HG03060 (cell line): ENCODE data around the gene SEPTIN3.

Experiments
- ATAC-seq: cut with Tn5 transposase; IDR thresholded peaks from one replicate; pipeline ENCODE4 v1.9.1; 2021; ENCODE audit warnings: low read depth, moderate number of reproducible peaks; ENCODE audit not compliant: unreplicated experiment

Gene SEPTIN3, protein sequence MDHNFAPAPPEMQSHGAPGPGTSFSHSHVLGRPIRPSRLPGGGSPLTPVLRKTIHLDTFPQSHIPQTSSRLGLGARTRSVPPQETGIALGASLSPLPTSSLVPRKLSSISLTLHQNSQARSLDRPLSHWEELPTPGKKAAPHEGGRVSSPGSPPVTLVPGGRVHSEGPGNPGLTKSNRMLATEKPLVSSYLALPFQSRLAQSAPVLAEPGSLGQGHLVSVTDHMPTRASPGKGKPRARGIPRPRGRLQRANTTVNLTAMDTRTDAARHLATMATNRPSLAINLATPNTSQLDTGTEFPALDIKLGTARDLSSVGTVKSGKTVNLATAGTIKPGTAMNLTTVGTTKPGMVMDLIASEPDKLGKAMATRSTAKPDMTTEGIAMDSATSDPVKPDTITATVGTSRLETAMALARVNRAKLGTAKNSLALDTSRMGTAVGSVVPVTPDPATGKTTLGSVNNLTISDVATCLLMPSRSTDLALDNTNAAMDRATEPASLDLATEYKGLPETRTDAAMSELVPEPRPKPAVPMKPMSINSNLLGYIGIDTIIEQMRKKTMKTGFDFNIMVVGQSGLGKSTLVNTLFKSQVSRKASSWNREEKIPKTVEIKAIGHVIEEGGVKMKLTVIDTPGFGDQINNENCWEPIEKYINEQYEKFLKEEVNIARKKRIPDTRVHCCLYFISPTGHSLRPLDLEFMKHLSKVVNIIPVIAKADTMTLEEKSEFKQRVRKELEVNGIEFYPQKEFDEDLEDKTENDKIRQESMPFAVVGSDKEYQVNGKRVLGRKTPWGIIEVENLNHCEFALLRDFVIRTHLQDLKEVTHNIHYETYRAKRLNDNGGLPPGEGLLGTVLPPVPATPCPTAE

GRCh38 chr22:41969110-41969646 is at the start of gene SEPTIN3:
SEPTIN3 (plus strand) TSS chr22:41969443; CDS start chr22:41971493, 2,050 bp downstream.
- ATAC-seq: no peak

- no peak for ATAC-seq
Observed at GRCh38 chr22:41920271-41920976, 48.8 kb upstream of the SEPTIN3 start.

GRCh38 chr22:41922328-41922727 is 46.9 kb upstream of the SEPTIN3 start:
- ATAC-seq: no peak

- no peak for ATAC-seq
Observed at GRCh38 chr22:41922940-41923594, 46.2 kb upstream of the SEPTIN3 start.

GRCh38 chr22:41923595-41924276 is 45.5 kb upstream of the SEPTIN3 start:
- ATAC-seq: no peak

- ATAC-seq: no peak
Observed at GRCh38 chr22:41925783-41926460, 43.3 kb upstream of the SEPTIN3 start.

DNA sequence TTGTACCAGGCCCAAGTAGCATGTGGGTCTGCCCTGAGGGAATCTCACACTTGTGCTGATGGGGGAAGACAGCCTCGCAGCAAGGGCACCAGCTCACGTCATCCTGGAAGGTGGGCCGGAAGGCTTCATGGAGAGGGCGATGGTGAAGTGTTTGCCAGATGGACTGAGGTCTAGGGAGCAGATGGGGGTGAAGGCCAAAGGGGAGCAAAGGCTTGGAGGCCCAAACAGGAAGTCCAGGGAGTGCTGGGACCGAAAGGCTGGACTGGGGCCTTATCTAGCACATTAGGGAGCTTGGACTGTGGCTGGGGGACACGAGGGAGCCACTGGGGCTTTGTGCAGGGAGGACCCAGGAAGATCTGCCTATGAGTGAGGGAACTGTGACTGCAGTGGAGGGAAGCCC is 41.4 kb upstream of the SEPTIN3 start:
- ATAC-seq: no peak

DNA sequence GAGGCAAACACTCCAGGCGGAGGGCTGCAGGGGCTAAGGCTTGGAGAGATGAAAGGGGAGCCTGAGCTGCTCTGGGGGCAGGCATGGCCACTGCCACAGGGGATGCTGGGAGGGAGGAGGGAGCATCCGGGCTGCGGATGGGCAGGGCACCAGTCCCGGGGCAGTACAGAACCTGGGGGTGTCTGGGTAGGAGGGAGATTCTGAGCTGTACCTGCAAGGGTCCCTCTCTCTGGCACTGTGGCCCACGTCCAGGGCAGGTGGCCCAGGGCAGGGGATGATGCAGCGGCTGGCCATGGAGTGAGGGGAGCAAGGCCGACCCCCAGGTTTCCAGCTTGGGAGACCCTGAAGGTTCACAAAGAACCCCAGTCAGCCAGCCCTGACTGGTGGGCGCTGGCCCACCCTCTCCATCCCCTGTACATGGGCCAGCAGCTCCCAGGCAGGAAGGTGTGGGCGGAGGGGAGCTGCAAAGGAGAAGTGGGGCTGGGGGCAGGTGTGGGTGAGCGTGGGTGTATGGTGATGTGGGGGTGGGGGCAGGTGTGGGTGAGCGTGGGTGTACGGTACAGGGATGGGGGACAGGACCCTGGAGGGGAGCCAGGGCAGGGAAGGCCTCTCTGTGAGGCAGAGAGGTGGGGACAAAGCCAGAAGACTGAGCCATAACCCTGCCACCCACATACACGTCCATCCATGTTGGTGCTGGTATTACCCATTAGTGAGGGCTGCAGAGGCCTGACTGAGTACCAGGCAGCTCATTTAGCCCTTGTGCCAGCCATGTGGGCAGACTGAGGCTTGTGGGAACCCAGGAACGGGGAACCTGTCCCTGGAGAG is 40.4 kb upstream of the SEPTIN3 start:
- ATAC-seq: no peak

DNA sequence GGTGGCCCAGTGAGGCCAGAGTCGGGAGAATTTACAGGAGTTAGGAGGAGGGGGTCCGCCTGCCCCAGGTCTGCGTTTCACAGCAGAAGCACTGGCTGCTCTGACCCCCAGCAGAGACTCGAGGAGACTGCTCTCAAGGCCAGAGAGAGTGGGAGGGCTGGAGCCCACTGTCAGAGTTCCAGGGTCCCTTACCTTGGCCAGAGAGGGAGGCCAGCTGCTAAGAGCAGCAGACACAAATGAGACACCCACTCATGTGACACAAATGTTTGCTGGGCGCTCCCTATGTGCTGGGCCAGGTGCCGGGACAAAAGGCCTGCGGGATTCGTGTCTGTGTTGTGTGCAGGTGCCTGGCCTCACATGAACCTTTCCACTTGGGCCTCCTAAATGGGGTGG is 39.8 kb upstream of the SEPTIN3 start:
- ATAC-seq: no peak

DNA sequence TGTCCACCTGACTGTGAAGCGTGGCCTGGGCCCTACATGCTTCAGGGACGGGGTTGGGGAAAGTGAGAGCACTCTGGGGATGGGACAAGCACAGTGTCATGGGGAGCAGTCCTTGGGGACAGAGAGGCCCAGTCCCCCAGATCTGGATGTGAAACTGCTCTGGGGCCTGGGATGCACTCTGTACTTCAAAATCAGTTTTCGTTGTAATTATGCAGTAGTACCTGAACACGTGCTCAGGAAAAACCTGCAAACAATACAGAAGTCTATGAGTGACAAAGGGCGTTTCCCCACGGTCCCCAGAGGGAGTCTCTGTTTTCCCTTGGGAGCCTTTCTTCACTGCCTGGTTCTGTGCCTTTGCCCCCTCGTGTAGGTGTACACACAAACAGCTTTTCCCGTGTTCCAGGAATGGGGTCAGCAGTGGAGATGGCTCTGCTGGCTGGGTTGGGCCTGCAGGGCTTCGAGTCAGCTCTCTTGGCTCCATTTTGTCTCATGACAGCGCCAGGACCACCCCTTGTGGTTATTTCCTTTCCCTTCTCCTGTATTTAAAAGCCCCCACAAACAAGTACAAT is 37.5 kb upstream of the SEPTIN3 start:
- no peak for ATAC-seq

DNA sequence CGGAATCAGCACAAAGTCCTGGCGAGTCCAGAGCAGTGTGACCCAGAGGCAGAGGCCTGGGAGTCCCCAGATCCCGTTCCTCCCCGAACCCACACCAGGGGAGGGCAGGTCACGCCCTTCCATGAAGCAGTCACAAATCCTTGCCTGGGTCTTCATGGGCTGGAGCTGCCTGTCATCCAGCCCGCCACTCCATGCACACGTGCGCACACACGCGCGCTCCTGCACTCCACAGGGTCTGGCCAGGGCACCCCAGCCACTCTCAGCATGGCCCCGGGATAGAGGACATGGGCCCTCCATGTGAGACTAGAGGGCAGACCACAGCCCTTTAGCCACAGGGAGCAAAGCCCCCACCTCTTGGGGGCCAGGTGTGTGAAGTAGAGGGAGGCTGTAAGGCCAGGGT is 36.9 kb upstream of the SEPTIN3 start:
- ATAC-seq: no peak

DNA sequence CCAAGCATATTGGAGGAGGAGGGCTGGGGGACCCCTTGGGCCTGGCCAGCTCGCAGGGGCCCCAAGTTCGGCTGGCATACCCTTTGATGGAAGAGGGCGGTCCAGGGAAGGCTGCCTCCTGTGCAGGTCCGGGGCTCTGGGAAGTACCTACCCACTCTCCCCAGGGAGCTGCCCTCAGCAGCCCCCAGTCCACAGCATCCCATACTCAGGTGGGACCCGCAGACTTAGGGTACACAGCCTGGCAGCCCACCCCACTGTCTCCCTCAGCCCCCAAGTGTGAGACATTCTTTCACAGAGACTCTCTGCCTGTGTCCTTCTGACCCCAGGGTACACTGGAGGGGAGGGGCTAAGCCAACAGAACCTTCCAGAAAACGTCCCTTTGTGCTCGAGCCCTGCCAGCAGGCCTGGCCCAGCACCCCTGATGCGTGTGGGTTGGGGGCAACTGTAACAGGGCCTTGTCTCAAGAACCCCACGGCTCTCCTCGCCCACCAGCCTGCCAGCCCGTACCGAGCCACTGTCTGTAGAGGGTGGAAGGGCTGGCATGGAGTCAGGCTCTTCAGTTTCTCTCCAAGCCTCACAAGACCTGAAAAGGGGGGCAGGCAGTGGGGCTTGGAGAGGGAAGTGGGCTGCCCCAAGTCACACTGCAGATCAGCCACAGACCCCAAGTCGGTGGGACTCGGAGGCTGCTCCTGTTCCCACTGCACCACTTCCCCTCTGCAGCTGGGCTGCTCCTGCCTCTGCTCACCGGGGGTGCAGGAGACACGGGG is 35.6 kb upstream of the SEPTIN3 start:
- ATAC-seq: no peak

GRCh38 chr22:41934284-41935014 is 34.8 kb upstream of the SEPTIN3 start:
- ATAC-seq: no peak

- ATAC-seq: no peak
Observed at GRCh38 chr22:41935015-41935351, 34.3 kb upstream of the SEPTIN3 start.

DNA sequence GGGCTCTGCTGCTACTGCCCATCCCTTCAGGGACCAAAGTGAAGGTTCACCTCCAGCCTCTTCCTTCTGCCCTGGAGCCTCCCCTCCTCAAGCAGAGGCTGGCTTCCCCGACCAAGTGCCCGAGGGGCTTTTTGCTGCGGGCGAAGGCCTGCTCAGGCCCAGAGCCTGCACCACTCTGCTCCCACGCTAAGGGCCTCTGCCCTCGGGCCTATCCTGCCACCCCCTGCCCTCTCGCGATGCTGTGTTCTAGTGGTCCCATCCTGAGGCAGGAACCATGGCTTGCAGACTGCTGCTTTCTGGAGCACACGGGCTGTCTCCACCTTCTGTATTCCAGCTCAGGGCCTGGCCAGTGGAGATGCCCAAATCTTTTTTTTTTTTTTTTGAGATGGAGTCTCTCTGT is 33.7 kb upstream of the SEPTIN3 start:
- no peak for ATAC-seq

- no peak for ATAC-seq
Observed at GRCh38 chr22:41936894-41937169, 32.4 kb upstream of the SEPTIN3 start.
